ENCODE data around the gene IQCE. TPM values are rescaled to one million over a fixed set of nuclear protein-coding genes. Genes with fewer than 3 reads are reported as not detected.

IQCE gene
- total RNA-seq, 4 donors from 2014 or later = 9.7 to 23.5 (median 15.6) TPM

DNA sequence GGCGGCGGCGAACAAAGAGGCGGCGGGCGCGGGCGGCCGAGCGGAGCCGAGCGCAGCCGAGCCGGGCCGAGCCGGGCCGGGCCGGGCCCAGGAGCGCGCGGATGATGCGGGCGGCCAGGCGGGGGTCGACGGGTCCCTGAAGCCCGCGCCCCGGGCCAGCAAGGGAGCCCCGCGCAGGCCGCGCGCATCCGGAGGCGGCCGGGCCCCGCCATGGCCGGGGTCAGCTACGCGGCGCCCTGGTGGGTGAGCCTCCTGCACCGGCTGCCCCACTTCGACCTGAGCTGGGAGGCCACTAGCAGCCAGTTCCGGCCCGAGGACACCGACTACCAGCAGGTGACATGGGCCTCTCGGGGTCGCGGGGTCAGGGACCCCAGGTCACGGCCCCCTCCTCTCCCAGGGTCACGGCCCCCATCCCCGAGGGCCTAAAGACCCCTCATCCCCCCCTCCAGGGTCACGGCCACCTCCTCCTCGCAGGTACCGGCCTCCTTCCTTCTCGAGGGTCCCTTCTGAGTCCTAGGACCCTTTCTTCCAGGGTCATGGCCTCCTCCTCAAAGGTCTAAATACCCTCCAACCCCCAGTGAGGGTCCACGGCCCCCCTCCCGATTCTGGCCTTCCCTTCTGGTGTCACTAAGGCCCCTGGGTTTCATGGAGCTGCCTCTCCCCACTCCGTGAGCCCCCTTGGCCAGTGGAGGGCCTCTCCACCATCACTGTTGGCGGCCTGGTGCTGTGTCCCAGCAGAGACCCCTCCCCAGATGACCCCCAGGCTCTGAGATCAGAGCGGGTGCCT lies 73.4 kb downstream of the IQCE start, which contains the start of gene TTYH3:
Gene TTYH3, plus strand, starts transcription at position 41 of the 787 bp plus-strand sequence. Its CDS starts 170 bp downstream, at position 211.
- 0 to 5% methylated on average over 1 to 3 of the region's 62 CpGs for WGBS, 2 donors (ENCODE audit: low coverage in 1 of 2)
- peak within 1 kb of the TSS; percentile 91 to 93 for H3K4me3 ChIP-seq
- H3K9me3 ChIP-seq = no peaks in the 10 kb centered on the region
- H3K27me3 ChIP-seq = no peaks in the 10 kb centered on the region
- peak within 1 kb of the TSS; percentile 44 to 87 (median 82) for H3K27ac ChIP-seq
- H3K36me3 ChIP-seq = no peaks in the 10 kb centered on the region
- peak; percentile 55 for ATAC-seq
- TF ChIP-seq POLR2A (IDR thresholded peaks at IDR 0.05) (peak; percentile 16 to 49), POLR2AphosphoS5 (IDR thresholded peaks at IDR 0.05) (no peak), EP300 (IDR thresholded peaks at IDR 0.05) (no peak)
- TF ChIP-seq, protein P1, sequence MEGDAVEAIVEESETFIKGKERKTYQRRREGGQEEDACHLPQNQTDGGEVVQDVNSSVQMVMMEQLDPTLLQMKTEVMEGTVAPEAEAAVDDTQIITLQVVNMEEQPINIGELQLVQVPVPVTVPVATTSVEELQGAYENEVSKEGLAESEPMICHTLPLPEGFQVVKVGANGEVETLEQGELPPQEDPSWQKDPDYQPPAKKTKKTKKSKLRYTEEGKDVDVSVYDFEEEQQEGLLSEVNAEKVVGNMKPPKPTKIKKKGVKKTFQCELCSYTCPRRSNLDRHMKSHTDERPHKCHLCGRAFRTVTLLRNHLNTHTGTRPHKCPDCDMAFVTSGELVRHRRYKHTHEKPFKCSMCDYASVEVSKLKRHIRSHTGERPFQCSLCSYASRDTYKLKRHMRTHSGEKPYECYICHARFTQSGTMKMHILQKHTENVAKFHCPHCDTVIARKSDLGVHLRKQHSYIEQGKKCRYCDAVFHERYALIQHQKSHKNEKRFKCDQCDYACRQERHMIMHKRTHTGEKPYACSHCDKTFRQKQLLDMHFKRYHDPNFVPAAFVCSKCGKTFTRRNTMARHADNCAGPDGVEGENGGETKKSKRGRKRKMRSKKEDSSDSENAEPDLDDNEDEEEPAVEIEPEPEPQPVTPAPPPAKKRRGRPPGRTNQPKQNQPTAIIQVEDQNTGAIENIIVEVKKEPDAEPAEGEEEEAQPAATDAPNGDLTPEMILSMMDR (IDR thresholded peaks at IDR 0.05) = no peak
- H3K4me1 ChIP-seq = peaks cover 0 to 67% (median 18%) of the 10 kb centered on the region in 3 donors

DNA sequence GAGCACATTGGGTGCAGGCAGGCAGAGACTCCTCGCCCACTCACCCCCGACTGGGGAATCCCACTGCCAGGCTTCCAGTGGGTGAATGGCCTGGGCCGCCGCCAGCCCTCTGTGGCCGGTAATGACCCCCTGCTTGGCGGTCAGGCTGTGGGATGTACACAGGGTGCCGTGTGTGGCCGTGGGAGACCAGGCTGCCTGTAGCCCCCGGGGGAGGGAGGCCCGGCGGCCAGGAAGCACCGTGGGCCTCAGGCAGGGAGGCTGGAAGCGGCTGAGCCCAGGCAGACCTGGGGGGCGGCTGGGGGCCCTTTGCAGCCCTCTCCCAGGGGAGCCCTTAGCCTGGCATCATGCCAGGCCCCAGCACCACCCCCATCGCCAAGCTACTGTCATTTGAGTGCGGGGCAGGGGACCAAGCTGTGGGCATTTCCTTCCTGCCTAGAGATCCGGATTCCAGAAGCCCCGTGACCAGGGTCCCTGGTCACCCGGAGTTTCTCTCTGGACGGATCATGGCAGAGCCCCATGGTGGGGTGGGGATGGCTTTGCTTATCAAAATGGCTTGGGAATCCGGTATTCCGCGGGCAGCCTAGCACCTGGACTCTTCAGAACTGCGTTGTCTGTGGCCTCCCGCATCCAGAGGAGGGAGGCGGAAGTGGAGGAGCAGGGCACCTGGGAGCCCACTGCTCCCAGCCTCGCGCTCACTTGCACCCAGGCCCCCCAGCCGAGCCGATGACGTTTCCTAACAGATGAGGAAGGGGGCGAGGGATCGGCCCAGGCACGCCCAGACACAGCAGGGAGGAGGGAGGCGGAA lies 74.2 kb downstream of the IQCE start:
- Histone ChIP-seq H3K9me3 (no peaks in the 10 kb centered on the region), H3K4me3 (peak overlapping the region; percentile 91 to 93), H3K27me3 (no peaks in the 10 kb centered on the region), H3K4me1 (peaks cover 0 to 67% (median 18%) of the 10 kb centered on the region in 3 donors), H3K27ac (peak overlapping the region; percentile 44 to 87 (median 82)), H3K36me3 (no peaks in the 10 kb centered on the region)
- 0 to 7% methylated on average over 1 to 3 of the region's 35 CpGs for WGBS, 2 donors (ENCODE audit: low coverage in 1 of 2)
- no peak for ATAC-seq
- no peak for TF ChIP-seq POLR2A (IDR thresholded peaks at IDR 0.05)
- TF ChIP-seq EP300 (IDR thresholded peaks at IDR 0.05) = no peak
- no peak for TF ChIP-seq POLR2AphosphoS5 (IDR thresholded peaks at IDR 0.05)
- TF ChIP-seq, protein P1 (IDR thresholded peaks at IDR 0.05) = no peak

DNA sequence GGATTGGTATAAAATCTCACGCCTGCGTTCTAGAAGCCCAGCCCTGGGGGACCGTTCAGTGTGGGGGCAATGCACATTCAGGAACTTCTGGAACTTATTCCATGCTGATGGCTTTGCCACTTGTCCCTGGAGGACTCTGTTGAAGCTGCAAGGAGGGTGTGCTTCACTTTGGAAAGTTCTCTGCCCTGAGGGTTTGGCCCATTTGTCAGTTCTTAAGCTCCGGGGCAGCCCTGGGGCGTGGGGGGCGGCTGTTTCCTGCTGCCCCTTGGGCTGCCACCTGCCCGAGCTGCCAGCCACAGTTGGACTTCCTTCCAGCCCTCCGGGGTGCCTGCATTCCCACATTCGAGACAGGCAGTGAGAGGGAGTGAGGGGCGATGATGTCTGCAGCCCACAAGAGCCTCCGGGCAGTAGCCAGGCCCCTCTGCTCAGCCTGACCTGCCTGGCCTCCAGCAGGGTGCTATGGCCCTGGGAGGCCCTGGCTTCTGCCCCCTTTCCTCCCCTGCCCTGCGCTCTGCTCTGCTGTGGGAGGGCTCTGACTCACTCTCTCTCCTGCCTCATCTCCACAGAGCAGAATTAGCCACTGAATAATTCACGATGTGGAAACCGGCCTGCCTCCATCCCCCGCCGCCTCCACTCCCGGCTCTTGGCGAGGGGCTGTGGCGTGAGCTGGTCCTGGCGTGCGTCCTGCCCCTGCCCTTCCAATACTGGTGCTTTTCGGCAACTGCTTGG lies 74.9 kb downstream of the IQCE start:
- Histone ChIP-seq H3K9me3 (no peaks in the 10 kb centered on the region), H3K27ac (peak overlapping the region; percentile 4 to 87 (median 82)), H3K27me3 (no peaks in the 10 kb centered on the region), H3K4me1 (peaks cover 0 to 75% (median 26%) of the 10 kb centered on the region in 3 donors), H3K4me3 (peak overlapping the region; percentile 91 to 93), H3K36me3 (no peaks in the 10 kb centered on the region)
- 8 to 17% methylated on average over 5 to 6 of the region's 22 CpGs for WGBS, 2 donors (ENCODE audit: low coverage in 1 of 2)
- peak; percentile 53 for ATAC-seq
- no peak for TF ChIP-seq POLR2A (IDR thresholded peaks at IDR 0.05)
- TF ChIP-seq POLR2AphosphoS5 (IDR thresholded peaks at IDR 0.05) = peak; percentile 50
- TF ChIP-seq EP300 (IDR thresholded peaks at IDR 0.05) = no peak

DNA sequence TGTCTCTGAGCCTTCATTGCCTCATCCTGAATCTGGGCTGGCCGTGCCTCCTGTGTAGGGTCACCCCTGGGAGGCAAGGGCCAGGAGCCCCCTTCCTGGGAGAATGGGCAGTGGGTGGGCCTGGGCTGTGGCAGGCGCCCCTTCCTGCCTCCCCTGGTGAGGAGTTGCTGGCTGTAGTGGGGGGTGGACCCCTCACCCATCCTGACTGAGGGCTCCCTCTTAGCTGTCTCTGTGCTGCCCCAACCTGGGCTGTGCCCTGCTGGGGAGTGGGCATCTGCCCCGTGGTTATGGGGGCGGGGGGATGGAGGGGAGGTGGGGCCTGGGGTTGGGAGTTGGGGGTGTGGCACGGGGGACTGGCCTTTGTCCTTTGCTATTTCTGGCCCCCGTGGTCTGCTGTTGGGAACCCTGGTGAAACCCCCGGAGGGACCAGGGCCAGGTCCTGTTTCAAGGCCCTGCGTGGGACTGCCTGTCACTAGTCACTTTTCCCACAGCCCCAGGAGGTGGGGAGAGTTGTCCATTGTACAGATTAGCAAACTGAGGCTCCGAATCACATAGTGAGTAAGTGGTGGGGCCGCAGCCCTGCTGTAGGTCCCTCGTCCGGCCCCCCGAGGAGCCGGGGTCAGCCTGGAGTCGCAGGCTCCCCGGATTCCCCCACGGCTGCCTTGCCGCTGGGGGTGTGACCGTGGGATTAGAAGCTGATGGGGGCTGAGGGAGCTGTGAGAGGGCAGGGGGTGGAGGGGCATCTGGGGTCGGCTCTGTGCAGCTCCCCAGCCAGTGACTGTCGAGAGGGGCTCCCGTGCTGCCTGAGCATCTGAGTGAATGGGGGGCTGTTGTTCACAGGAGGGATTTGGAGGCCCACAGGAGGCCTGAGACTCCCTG lies 75.7 kb downstream of the IQCE start:
- H3K4me3 ChIP-seq = peak overlapping the region in 1 of 2 donors; percentile 91
- TF ChIP-seq, protein P1 (IDR thresholded peaks at IDR 0.05) = no peak
- TF ChIP-seq POLR2AphosphoS5 (IDR thresholded peaks at IDR 0.05) (no peak), EP300 (IDR thresholded peaks at IDR 0.05) (no peak), POLR2A (IDR thresholded peaks at IDR 0.05) (no peak)
- H3K4me1 ChIP-seq = peaks cover 0 to 83% (median 31%) of the 10 kb centered on the region in 3 donors
- no peaks in the 10 kb centered on the region for H3K36me3 ChIP-seq
- no peaks in the 10 kb centered on the region for H3K9me3 ChIP-seq
- no peak for ATAC-seq
- no CpG with 5 or more reads among the region's 22 CpGs for WGBS, 2 donors (ENCODE audit: low coverage in 1 of 2)
- H3K27me3 ChIP-seq = no peaks in the 10 kb centered on the region
- H3K27ac ChIP-seq = peak overlapping the region in 3 of 4 donors; percentile 81 to 87 (median 84)

Measured in gastroesophageal sphincter (tissue), 4 donors.